HG03039 (cell line): ENCODE data around the gene RASGRF2.

Experiments used
- ATAC-seq: cut with Tn5 transposase; IDR thresholded peaks from one replicate; pipeline ENCODE4 v1.9.1; 2021; ENCODE audit warnings: mild to moderate bottlenecking, moderate library complexity; ENCODE audit not compliant: unreplicated experiment

Gene RASGRF2

DNA sequence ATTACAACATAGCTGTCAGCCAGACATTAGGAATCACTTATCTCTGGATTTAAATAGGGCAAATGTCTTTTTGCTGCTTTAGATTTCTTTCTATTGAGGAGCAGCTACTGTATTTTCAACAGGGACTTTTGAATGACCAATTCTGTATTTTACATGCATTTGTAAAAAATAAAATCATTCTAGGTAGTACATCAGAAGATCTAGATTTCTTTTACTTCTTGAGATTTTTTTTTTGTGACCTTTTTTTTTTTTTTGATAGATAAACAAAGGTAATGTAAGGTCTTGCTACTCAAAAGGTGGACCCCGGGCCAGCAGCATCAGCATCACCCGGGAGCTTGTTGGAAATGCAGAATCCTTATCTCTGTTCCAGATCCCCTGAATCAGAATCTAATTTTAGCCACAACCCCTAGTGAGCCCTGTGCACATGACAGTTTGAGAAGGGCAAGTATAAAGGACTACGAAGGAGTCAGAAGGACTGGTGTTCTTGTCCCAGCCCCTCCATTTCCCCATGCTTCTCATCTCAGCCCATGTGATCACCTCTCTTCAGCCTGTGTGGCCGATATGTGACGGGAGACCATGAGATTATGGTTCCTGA, 235.3 kb downstream of the RASGRF2 start:
- no peak for ATAC-seq

DNA sequence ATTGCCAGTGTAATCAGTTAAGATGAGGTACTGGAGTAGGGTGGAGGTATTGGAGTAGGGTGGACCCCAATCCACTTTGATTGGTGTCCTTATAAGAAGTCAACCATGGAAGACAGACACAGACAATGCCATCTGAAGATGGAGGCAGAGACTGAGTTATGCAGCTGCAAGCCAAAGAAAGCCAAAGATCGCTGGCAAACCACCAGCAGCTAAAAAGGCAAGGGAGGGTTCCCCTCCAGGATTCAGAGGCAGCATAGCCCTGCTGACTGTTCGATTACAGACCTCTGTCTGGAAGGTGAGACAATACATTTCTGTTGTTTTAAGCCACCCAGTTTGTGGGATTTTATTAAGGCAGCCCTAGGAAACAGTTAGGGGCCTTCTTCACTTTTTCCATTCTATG, 242.5 kb downstream of the RASGRF2 start:
- ATAC-seq: no peak

DNA sequence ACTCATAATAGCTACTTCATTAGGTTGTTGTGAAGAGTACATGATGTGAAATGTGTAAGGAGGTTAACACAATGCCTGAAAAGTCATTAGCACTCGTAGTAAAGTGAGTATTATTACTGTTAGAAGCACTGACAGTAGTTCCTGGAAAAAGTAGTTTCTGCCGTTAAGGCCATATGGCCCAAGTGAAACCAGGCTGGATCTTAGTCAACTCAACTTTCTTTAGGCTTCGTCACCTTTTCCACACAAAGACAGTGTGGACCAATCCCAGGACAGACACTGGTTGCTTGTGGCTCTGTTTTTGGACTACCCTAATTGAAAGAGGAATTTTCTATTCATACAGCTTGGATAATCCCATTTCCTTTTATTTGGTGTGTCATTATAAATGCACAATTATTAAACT, 243.6 kb downstream of the RASGRF2 start:
- ATAC-seq: no peak

DNA sequence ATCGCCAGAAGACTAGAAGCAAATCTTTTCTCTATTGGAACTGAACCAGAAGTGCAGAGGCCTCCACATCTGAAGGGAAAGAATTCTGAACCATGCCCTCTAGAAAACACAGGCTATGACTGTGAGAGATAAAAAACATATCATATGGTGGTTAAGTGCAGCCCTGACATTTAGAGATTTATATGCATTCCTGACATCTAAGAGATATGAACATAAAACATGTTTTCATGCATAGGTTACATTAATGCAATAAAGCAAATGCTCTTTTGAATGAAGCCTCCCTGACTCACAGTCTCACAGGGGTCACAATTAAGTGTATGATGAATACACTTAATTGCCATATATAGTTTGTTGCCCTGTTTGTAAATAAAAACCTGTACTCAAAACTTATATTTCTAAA, 244.0 kb downstream of the RASGRF2 start:
- ATAC-seq: no peak

DNA sequence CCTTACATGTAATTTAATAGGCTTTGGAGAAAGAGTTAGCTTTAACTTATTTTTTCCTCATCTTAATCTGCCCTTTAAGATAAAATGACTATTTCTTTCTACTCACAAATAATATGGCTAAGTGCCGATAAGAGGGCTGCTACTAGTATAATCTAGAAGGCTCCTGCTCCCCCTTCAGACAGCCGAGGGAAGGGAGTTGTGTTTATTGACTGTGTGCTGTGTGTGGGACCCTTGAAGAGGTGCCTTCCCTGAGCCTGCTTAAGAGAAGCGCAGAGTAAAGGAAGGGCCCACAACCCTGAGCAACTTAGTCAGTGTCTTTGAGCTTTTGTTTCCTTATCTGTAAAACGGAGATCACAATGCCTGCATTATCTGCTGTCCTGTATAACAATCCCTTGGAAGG, 244.9 kb downstream of the RASGRF2 start:
- no peak for ATAC-seq

DNA sequence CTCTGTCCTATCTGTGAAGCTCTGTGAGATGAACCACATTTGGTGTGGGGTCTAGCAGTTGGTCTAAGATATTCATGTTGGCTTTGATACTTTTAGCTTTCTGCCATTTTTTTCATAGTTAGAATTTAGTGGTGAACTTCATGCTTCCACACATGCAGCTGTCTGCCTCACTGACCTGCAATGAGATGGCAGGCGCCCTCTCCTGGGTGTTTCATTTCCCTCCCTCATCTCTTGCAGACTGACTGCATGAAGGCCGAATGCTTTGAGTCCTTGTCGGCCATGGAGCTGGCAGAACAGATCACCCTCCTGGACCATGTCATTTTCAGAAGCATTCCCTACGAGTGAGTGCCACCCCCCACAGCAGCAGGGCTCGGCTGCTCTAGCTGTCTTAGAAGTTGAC, 246.8 kb downstream of the RASGRF2 start:
- no peak for ATAC-seq

DNA sequence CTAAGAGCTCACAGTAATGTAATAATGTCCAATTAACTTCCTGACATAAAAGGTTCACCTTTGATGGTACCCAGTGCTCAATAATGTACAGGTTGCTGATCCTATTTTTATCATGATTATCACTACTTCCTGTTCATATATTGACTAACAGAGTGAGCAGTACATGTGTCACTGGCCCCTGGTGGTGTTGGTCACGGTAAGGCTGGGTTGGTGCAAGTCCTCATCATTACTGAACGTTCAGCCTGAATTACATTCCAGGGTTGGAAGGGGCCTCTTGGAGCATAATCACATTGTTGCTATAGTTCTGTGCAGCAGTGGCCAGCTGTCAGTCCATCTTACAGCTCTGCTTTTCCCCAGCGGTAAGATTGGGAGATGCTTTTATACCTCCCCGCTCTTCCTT, 248.7 kb downstream of the RASGRF2 start:
- no peak for ATAC-seq

DNA sequence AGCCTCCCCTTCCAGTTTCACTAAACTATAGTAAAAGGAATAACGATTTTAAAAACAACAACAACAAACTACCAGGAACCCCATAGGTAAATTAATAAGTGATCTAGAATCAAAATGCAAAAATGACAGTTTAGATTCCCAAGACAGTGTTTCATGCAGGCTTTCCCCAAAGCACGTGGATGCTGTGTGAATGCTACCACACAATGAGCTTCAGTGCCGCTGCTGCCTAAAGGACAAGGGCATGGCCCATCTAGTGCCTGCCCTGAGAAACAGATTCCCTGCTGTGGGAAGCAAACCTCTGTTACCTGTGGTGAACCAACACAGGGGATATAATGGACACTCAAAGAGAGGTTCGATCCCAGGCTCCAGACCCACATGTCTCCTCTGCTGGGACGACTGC, 249.2 kb downstream of the RASGRF2 start:
- ATAC-seq: no peak

DNA sequence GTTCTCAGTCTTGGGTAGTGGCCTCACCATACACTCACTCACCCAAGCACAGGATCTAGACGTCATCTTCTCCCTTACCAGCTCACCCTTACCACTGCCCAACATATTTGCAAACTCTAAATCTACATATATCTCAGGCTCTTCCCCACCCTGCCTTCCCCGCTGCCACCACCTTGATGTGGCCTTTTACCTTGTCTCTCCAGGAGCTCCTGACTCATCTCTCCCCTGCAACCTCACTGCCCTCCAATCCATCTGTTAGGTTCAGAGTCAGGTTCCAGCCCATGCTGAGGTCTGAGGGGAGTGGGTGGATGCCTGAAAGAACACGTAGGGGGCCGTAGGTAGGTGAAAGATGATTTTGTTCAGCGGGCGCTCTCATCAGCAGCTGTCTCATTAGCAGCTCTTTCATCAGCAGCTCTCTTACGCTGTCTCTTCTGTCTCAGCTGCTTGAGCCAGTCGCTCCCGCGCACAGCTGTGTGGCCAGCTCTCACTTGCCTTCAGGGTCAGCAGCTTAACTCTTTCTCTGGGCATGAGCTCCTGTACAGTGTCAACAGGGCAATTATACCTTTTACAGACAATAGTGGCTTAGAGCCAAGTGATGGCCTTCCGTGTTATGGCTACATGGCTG, 249.8 kb downstream of the RASGRF2 start:
- no peak for ATAC-seq

DNA sequence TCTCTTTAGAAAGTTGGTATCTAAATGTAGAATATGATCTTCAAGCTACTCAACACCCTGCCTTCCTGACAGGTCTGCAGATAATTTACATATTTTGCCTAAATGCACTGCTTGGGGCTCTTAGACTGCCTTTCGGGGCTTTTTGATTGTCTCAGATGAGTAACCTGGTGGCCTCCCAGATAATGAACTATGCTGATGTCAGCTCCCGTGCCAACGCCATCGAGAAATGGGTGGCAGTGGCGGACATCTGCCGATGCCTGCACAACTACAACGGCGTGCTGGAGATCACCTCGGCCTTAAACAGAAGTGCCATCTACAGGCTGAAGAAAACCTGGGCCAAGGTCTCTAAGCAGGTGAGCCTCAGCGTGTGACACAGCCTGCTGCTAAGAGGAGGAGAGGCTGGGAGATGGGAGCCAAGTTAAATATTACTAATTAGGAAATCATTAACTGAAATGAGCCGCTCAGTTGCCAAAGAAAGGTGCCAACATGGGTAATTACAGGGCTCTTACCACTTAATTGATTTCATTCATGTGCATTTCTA, 252.1 kb downstream of the RASGRF2 start:
- peak; percentile 56 for ATAC-seq

DNA sequence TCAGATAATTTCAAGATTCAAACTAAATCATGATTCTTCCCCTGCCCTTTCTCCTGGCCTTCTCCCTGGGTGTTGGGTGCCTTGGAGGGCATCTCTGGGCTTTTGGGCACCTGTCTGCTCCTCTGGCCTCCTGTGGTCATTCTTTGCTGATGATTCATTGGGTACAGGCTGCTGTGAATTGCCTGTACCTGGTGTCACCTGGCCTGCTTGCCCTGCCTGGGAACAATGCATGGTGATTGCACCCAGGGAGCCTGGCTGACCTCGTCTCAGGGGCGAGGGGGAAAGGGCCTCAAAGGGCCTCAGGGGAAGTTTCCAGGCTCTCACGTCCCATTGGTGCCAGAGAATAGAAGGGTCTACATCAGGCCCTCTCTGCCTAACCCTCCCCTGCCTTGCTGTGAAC, 252.9 kb downstream of the RASGRF2 start:
- no peak for ATAC-seq

DNA sequence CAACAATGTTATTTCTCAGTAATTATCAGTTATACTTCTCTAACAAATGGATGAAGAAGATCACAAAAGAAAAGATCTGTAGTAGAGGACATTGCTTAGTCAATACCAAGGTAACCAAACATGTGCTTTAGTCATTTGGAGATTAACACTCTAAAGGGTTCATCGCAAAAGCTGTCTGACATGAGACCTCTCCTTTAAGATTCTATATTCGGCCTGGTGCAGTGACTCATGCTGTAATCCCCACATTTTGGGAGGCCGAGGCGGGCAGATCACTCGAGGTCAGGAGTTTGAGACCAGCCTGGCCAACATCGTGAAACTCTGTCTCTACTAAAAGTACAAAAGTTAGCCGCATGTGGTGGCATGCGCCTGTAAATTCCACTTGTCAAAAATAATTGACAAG, 254.7 kb downstream of the RASGRF2 start:
- ATAC-seq: no peak

DNA sequence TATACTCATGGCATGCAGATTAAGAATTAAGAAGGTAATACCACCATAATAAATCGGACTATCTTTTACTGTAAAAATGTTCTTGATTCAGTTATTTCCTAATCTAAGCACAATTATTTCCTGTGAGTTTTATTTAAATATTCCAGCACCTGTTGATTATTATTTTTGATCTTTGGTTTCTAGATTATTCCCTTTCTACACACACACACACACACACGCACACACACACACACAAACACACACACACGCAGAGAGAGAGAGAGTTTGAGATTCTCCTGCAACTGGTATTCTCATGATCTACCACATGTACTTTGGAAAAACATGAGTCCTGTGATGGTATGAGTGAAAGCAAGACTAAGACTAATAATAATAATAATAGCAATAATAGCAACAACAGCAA, 256.0 kb downstream of the RASGRF2 start:
- ATAC-seq: no peak

DNA sequence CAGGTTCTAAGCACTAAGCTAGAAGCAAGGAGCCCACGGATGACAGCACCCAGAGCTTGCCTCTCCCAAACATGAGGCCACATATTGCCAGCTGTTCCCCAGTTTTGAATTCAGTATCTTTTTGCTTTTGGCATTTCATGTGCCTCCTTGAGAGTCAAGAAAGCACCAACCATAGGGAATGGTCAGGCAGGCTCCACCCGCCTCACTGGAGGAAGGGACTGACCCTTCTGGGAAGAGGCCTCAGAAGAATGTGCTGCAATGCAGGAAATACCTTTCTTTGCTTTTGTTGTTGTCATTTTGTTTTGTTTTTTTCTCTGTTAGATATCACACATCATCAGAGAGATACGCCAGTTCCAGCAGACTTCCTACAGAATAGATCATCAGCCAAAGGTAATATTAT, 259.2 kb downstream of the RASGRF2 start:
- no peak for ATAC-seq

DNA sequence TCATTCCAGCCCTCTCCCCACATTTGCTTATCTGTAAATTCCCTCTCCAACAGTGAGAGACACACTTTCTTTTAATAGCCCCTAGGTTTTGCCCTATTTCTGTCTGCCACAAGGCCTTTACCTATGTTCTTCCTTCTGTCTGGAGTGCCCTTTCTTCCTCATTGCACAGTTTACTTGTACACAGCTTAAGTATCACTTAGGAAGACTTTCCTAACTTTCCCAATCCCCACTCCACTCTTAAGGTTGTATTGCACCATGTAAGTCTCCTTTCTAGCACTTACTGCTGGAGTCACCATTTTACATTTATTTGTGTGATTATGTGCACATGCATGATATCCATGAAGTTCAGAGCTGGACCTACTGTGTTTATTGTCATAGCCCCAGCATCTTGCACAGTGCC, 262.1 kb downstream of the RASGRF2 start:
- no peak for ATAC-seq

DNA sequence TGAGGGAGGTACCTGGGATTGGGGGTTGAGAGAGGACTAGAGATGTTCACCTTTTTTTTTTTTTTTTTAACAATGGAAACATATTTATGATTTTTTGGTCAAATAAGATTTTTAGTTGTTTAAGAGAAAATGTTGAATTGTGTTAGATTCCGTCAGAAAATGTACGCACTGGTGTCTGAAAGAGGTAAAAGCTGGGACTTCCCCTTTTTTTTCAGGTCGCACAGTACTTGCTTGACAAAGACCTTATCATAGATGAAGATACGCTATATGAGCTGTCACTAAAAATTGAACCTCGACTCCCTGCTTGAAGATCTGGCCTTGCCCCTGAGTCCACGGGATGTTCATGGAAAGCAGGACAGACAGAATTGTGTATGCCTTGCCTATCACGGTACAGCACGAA, 265.3 kb downstream of the RASGRF2 start:
- no peak for ATAC-seq

DNA sequence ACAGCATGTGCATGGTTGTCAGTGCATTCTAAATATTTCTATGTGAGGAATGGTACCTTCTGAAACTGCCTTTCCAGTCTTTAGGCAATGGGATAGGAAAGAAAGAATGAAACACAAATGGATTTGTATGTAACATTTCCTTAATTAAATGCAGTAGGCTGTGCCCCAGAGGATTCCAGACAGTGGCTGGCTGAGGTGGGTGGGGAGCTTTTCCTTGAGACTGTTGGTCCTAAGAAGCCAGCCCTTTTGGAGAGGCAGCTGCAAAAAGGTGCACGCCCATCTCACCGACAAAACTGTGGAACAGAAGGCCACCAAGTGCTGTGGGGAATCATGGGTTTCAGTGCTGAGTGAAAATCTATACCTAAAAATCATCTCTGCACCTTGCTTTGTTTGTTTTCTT, 266.1 kb downstream of the RASGRF2 start:
- ATAC-seq: no peak

DNA sequence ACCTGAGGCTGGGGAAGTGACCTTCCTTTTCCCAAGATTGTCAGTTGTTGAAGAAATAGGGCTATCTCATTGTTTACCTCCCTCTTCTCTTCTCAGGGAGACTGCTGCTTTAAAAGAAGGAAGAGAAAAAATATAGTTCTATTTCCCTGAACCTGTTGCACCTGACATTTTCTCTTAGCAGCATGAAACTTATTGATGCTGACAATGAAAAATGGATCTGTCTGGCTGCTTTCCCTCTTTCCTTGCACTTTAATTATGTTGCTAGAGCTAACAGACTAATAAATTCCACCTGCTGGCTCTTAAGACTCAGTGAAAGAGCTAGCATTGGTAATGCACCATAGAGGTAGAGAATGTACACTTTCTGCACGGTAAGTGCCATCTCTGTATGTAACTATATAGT, 266.8 kb downstream of the RASGRF2 start:
- no peak for ATAC-seq

DNA sequence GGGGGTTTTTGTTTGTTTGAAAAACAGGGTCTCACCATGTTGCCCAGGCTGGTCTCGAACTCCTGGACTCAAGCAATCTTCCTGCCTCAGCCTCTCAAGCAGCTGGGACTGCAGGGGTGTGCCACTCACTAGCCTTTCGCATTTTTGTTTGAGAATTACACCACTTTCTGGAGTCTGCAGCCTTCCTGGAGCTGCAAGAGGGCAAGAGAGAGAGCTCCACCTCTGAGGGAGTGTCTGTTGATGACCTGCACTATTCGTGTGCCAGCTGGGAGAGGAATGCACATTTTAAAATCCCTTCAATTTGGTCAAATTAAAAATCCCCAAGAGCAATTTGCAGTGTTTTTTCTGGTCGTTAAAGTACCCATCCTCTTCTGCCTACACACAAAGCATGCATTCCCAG, 267.9 kb downstream of the RASGRF2 start:
- ATAC-seq: no peak

DNA sequence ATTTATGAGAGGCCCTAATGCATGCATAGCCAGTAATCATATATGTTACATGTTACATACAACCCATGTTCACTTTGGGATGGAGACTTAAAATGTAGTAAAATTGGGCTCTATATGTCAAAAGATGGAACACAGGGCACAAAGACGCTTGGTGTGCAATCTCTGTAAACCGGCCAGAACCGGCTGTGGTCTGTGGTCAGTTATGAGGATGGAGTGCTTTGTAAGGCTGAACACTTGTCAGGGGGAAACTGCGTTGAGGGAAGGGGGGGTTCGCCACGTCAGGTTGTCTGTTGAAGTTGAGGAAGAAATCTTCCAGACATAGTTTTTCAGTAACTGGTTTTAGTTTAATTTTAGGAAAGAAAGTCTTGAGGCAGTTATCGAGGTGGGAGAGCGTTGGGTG, 270.3 kb downstream of the RASGRF2 start:
- no peak for ATAC-seq

DNA sequence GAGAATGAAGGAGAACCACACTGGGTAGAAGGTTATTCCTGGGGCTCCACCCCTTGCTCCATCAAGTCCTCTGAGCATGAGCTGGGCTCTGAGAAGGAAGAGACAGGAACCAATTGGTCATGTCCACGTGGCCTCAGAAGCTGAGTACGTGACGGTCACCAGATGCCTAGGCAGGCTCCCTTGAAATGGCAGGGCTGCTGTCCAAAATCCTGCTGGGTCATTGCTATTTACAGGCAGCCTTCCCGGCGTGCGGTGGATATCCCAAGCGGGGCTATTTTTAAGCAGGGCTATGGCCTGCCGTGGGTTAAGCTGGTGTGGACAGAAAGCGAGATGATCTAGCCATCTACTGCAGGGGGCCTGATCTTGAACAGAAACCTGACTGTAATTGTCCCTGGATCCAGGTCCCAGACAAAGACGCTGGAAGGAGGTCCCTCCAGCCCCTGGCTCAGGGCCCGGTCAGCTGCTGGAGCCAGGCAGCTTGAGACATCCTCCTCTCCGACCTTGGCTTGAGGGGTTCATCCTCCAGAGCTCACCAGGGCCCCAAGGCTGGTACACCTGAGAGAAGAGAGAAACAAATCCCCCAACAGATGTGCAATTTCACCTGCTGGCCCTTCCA, 272.4 kb downstream of the RASGRF2 start:
- no peak for ATAC-seq

DNA sequence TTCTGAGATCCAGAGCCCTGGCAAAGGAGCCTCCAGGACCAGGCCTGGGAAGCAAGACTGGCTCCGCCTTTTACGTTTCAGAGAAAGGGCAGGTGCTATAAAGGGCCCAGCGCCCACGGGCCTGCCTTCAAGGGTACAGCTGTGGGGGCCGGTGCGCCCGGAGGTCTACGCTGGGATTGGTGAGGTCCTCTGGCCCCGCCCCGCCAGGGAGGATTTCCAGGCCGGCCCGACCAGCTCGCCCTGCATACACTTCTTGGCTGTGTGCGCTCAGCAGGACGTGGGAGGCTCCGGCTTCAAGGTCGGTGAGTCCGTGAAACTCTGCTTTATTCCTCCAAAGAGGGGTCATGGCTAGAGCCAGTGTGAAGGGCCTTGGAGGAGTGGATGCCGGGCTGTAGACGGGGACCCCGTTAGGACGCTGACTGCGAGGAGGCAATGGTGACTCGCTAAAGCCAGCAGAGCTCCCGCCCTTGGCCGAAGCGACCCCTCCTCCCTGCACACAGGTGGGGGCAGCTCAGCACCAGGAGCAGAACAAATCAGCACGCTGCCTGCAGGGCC, 273.0 kb downstream of the RASGRF2 start, which contains the start of gene CKMT2:
Gene CKMT2 (plus strand): TSS at position 243 of the 555 bp plus-strand sequence. CDS start 17,811 bp downstream, outside the sequence.
- ATAC-seq: no peak
